ENCODE data around the gene TDRKH.
A peak's percentile ranks its signal among the peaks of the same experiment; 100 is the strongest.
"Not testable (repeated sequence)": the region's sequence is repeated elsewhere in the genome, so short reads cannot be mapped to it uniquely, and the experiment has no call there.

Gene TDRKH

GRCh38 chr1:151802372-151802771, 12.1 kb upstream of the TDRKH start:
- no peak for DNase-seq (ENCODE audit: low spot score)

GRCh38 chr1:151801846-151802245, 11.5 kb upstream of the TDRKH start:
- no peak for DNase-seq (ENCODE audit: low spot score)

- DNase-seq (ENCODE audit: low spot score) = no peak
Measured at GRCh38 chr1:151801310-151801820, 11.1 kb upstream of the TDRKH start.

- DNase-seq (ENCODE audit: low spot score) = no peak
Measured at GRCh38 chr1:151800830-151801229, 10.5 kb upstream of the TDRKH start.

GRCh38 chr1:151799179-151800022, 9.1 kb upstream of the TDRKH start:
- peak; percentile 66 for DNase-seq (ENCODE audit: low spot score)

GRCh38 chr1:151798571-151798970, 8.3 kb upstream of the TDRKH start:
- DNase-seq (ENCODE audit: low spot score) = no peak

GRCh38 chr1:151790940-151791651, 796 bp upstream of the TDRKH start:
- DNase-seq (ENCODE audit: low spot score) = peak; percentile 62

GRCh38 chr1:151787689-151788088, 2.6 kb downstream of the TDRKH start:
- no peak for DNase-seq (ENCODE audit: low spot score)

- DNase-seq (ENCODE audit: low spot score) = no peak
Measured at GRCh38 chr1:151783796-151784195, 6.5 kb downstream of the TDRKH start.

GRCh38 chr1:151782741-151783140, 7.6 kb downstream of the TDRKH start:
- no peak for DNase-seq (ENCODE audit: low spot score)

- not testable (repeated sequence) for DNase-seq (ENCODE audit: low spot score)
Measured at GRCh38 chr1:151782026-151782425, 8.3 kb downstream of the TDRKH start.

GRCh38 chr1:151780736-151781135, 9.6 kb downstream of the TDRKH start:
- not testable (repeated sequence) for DNase-seq (ENCODE audit: low spot score)

GRCh38 chr1:151779852-151780251, 10.4 kb downstream of the TDRKH start:
- no peak for DNase-seq (ENCODE audit: low spot score)

- DNase-seq (ENCODE audit: low spot score) = no peak
Measured at GRCh38 chr1:151777317-151777716, 13.0 kb downstream of the TDRKH start.

GRCh38 chr1:151776665-151777062, 13.6 kb downstream of the TDRKH start:
- no peak for DNase-seq (ENCODE audit: low spot score)

GRCh38 chr1:151775894-151776664, 14.2 kb downstream of the TDRKH start:
- DNase-seq (ENCODE audit: low spot score) = no peak

GRCh38 chr1:151774256-151774922, 15.9 kb downstream of the TDRKH start:
- DNase-seq (ENCODE audit: low spot score) = no peak

- no peak for DNase-seq (ENCODE audit: low spot score)
Measured at GRCh38 chr1:151773702-151774101, 16.6 kb downstream of the TDRKH start.

GRCh38 chr1:151769270-151769669, 21.0 kb downstream of the TDRKH start:
- not testable (repeated sequence) for DNase-seq (ENCODE audit: low spot score)

GRCh38 chr1:151768351-151769066, 21.8 kb downstream of the TDRKH start:
- not testable (repeated sequence) for DNase-seq (ENCODE audit: low spot score)

GRCh38 chr1:151763990-151764389, 26.3 kb downstream of the TDRKH start:
- DNase-seq (ENCODE audit: low spot score) = no peak
